Measurements from ENCODE around the gene GNG12. TPM values are rescaled to one million over a fixed set of nuclear protein-coding genes. Genes with fewer than 3 reads are reported as not detected.

Gene GNG12
- total RNA-seq, 1 experiment from 2014 or later, result 70.0 TPM

- Histone ChIP-seq H3K9me3 (ENCODE audit: control insufficient read depth, insufficient read depth, low read depth, low read length) (no peaks in the 10 kb centered on the region), H3K4me1 (ENCODE audit: control insufficient read depth, insufficient read depth, low read length) (peaks cover 37% of the 10 kb centered on the region), H3K27ac (ENCODE audit: low read length) (no peak overlapping the region), H3K36me3 (ENCODE audit: control insufficient read depth, insufficient read depth, low read length) (no peaks in the 10 kb centered on the region), H3K4me3 (ENCODE audit: low read depth in 2 of 2, low read length in 2 of 2) (no peak overlapping the region), H3K27me3 (ENCODE audit: control insufficient read depth, insufficient read depth, low read length) (no peaks in the 10 kb centered on the region)
- ChIA-PET POLR2A (no interaction called here), CTCF (interaction anchor here (0.6 kb wide), 1 partner anchor 234 kb away, joined by 11 read pairs; no protein-coding TSS in a partner anchor)
- no TSS peak for BruUV-seq (replicated peaks)
- in situ Hi-C loops (cut with HindIII; ENCODE audit: low pct_unique_long_range_greater_than_20kb, low sequenced_read_pairs) (no loop called here), intact Hi-C loops (cut with micrococcal nuclease; ENCODE audit: unreplicated experiment) (loop anchor here (5.0 kb wide), 1 partner anchor 63 kb away; no protein-coding TSS in a partner anchor)
- TF ChIP-seq SIN3A (IDR thresholded peaks at IDR 0.05; ENCODE audit: borderline replicate concordance, insufficient read depth, low read depth, low read length) (no peak), POLR2AphosphoS5 (IDR thresholded peaks at IDR 0.05; ENCODE audit: low read depth, low read length) (no peak), REST (IDR thresholded peaks at IDR 0.05; ENCODE audit: insufficient read depth in 1 of 2, low read depth in 2 of 2, low read length in 1 of 2) (no peak), TCF7L2 (IDR thresholded peaks at IDR 0.05; ENCODE audit: low read depth, low read length) (no peak), CTCF (IDR thresholded peaks at IDR 0.05) (no peak)
- ATAC-seq, result no peak
- DNase-seq (ENCODE audit: low read depth, low spot score), result no peak
These were observed 78.1 kb downstream of the GNG12 start for GRCh38 chr1:67755160-67755559.

- Histone ChIP-seq H3K36me3 (ENCODE audit: control insufficient read depth, insufficient read depth, low read length) (no peaks in the 10 kb centered on the region), H3K27ac (ENCODE audit: low read length) (no peak overlapping the region), H3K9me3 (ENCODE audit: control insufficient read depth, insufficient read depth, low read depth, low read length) (no peaks in the 10 kb centered on the region), H3K27me3 (ENCODE audit: control insufficient read depth, insufficient read depth, low read length) (no peaks in the 10 kb centered on the region), H3K4me1 (ENCODE audit: control insufficient read depth, insufficient read depth, low read length) (peaks cover 37% of the 10 kb centered on the region), H3K4me3 (ENCODE audit: low read depth in 2 of 2, low read length in 2 of 2) (no peak overlapping the region)
- in situ Hi-C loops (cut with HindIII; ENCODE audit: low pct_unique_long_range_greater_than_20kb, low sequenced_read_pairs), result no loop called here
- POLR2A ChIA-PET, result no interaction called here
- CTCF ChIA-PET, result no interaction called here
- DNase-seq (ENCODE audit: low read depth, low spot score) (no peak), ATAC-seq (no peak)
- intact Hi-C loops (cut with micrococcal nuclease; ENCODE audit: unreplicated experiment), result no loop called here
- TF ChIP-seq REST (IDR thresholded peaks at IDR 0.05; ENCODE audit: insufficient read depth in 1 of 2, low read depth in 2 of 2, low read length in 1 of 2) (no peak), TCF7L2 (IDR thresholded peaks at IDR 0.05; ENCODE audit: low read depth, low read length) (no peak), POLR2AphosphoS5 (IDR thresholded peaks at IDR 0.05; ENCODE audit: low read depth, low read length) (no peak), CTCF (IDR thresholded peaks at IDR 0.05) (no peak), SIN3A (IDR thresholded peaks at IDR 0.05; ENCODE audit: borderline replicate concordance, insufficient read depth, low read depth, low read length) (no peak)
- no TSS peak for BruUV-seq (replicated peaks)
These were observed 78.7 kb downstream of the GNG12 start for GRCh38 chr1:67754526-67754920.

Data from Panc1 (cell line).